HT1080 (cell line): ENCODE measurements around the gene SIGLECL1. TPM values are rescaled to one million over a fixed set of nuclear protein-coding genes. Genes with fewer than 3 reads are reported as not detected.

ENCODE experiments used
- DNase-seq: peaks from one replicate; pipeline ENCODE4 v3.0.0-alpha.2; 2015; ENCODE audit warnings: low read depth
- small RNA-seq: library from RNA; depleted of rRNA; stranded (forward); fragments of <200 nt; gene quantifications from one replicate; pipeline ENCODE3, GENCODE V24; 2014
- total RNA-seq: library from RNA; depleted of rRNA; stranded (reverse); fragments of >200 nt; shearing (Covaris generic); gene quantifications from 2 replicates; pipeline ENCODE4 v1.2.3, GENCODE V29; 2014; rRNA removed

Gene SIGLECL1
- total RNA-seq, 1 experiment from 2014 or later, result not detected

GRCh38 chr19:51295382-51296126, 44.7 kb downstream of the SIGLECL1 start:
- DNase-seq, result no peak

GRCh38 chr19:51296336-51297093, 45.6 kb downstream of the SIGLECL1 start:
- DNase-seq, result no peak

GRCh38 chr19:51297406-51297805, 46.5 kb downstream of the SIGLECL1 start:
- DNase-seq, result no peak

- DNase-seq, result no peak
These were observed 50.4 kb downstream of the SIGLECL1 start for GRCh38 chr19:51301266-51301665.

- DNase-seq, result no peak
These were observed 54.6 kb downstream of the SIGLECL1 start for GRCh38 chr19:51305479-51305878.

GRCh38 chr19:51311351-51312257, 60.7 kb downstream of the SIGLECL1 start, which contains the start of gene IGLON5:
IGLON5 (plus strand) TSS chr19:51311644; CDS start chr19:51311848, 204 bp downstream.
- DNase-seq, result no peak

- DNase-seq, result no peak
These were observed 65.8 kb downstream of the SIGLECL1 start for GRCh38 chr19:51316688-51317087.

GRCh38 chr19:51317376-51317775, 66.5 kb downstream of the SIGLECL1 start:
- DNase-seq, result no peak

GRCh38 chr19:51317968-51318367, 67.1 kb downstream of the SIGLECL1 start:
- no peak for DNase-seq

Small RNA genes within 50 kb of the gene (small RNA-seq; reads per million reads assigned to genes)
- gene MIR8074, result not detected

Other genes starting within 250 kb of the SIGLECL1 start
- not detected in 2 replicates for gene KLK8, start 249.5 kb upstream of the SIGLECL1 start, total RNA-seq
- gene KLK10, start 231.4 kb upstream of the SIGLECL1 start, total RNA-seq, result not detected in 2 replicates
- not detected in 2 replicates for gene KLK11, start 224.5 kb upstream of the SIGLECL1 start, total RNA-seq
- gene KLK12, start 216.1 kb upstream of the SIGLECL1 start, total RNA-seq, result not detected in 2 replicates
- gene KLK13, start 186.0 kb upstream of the SIGLECL1 start, total RNA-seq, result not detected in 2 replicates
- gene KLK14, start 168.2 kb upstream of the SIGLECL1 start, total RNA-seq, result not detected in 2 replicates
- 26.5 and 32.3 TPM in 2 replicates for gene CTU1, start 142.7 kb upstream of the SIGLECL1 start, total RNA-seq
- 0.67 and 1.4 TPM in 2 replicates for gene SIGLEC9, start 126.2 kb upstream of the SIGLECL1 start, total RNA-seq
- not detected in 2 replicates for gene SIGLEC7, start 108.8 kb upstream of the SIGLECL1 start, total RNA-seq
- 52.3 and 53.7 TPM in 2 replicates for gene CD33, start 26.0 kb upstream of the SIGLECL1 start, total RNA-seq
- gene IGLON5, start 60.6 kb downstream of the SIGLECL1 start, total RNA-seq, result not detected in 2 replicates
- 0.37 and 1.3 TPM in 2 replicates for gene VSIG10L, start 91.1 kb downstream of the SIGLECL1 start, total RNA-seq
- 68.4 and 92.5 TPM in 2 replicates for gene ETFB, start 115.3 kb downstream of the SIGLECL1 start, total RNA-seq
- not detected in 2 replicates for gene CLDND2, start 117.9 kb downstream of the SIGLECL1 start, total RNA-seq
- gene NKG7, start 121.6 kb downstream of the SIGLECL1 start, total RNA-seq, result not detected in 2 replicates
- not detected in 2 replicates for gene LIM2, start 136.9 kb downstream of the SIGLECL1 start, total RNA-seq
- not detected in 2 replicates for gene C19orf84, start 139.5 kb downstream of the SIGLECL1 start, total RNA-seq
- not detected in 2 replicates for gene SIGLEC10, start 166.6 kb downstream of the SIGLECL1 start, total RNA-seq
- gene SIGLEC8, start 207.4 kb downstream of the SIGLECL1 start, total RNA-seq, result not detected in 2 replicates
- gene CEACAM18, start 227.5 kb downstream of the SIGLECL1 start, total RNA-seq, result not detected in 2 replicates